Panc1 (cell line): Measurements from ENCODE around the gene GFY. TPM values are rescaled to one million over a fixed set of nuclear protein-coding genes. Genes with fewer than 3 reads are reported as not detected.

Experiments used
- ATAC-seq: fragments of 200-7000 bp; cut with Tn5 transposase; 2 replicates; pipeline ENCODE4 v1.9.1; 2020; ENCODE audit warnings: mild to moderate bottlenecking, moderate library complexity
- BruUV-seq: library from RNA; stranded (reverse); fragments of 400-500 nt; replicated peaks from 2 replicates; lab custom pipeline; 2021; lab: Mats Ljungman, UMichigan
- CTCF ChIA-PET: fragments of 300-600 bp; sonication (Branson Sonifier 250); formaldehyde crosslinking; loops from one replicate; lab custom pipeline; 2022; ENCODE audit warnings: antibody characterized with exemption; lab: Charles Lee
- POLR2A ChIA-PET: fragments of 300-600 bp; sonication (Branson Sonifier 250); formaldehyde crosslinking; loops from one replicate; lab custom pipeline; 2022; ENCODE audit warnings: antibody characterized with exemption; lab: Charles Lee
- DNase-seq: peaks from one replicate; pipeline ENCODE4 v3.0.0-alpha.2; 2010; ENCODE audit warnings: low read depth, low spot score
- H3K27ac ChIP-seq: 2 replicates; pipeline ENCODE4 v1.5.1; 2011; ENCODE audit warnings: mild to moderate bottlenecking, low read length, inconsistent platforms
- H3K27me3 ChIP-seq: fragments of 200-500 bp; sonication (Bioruptor generic); 2 replicates; pipeline ENCODE4 v1.6.0; 2014; ENCODE audit warnings: low read length, inconsistent platforms; ENCODE audit not compliant: control insufficient read depth, insufficient read depth
- H3K36me3 ChIP-seq: fragments of 200-500 bp; sonication (Bioruptor generic); 2 replicates; pipeline ENCODE4 v1.5.1; 2014; ENCODE audit warnings: inconsistent platforms, mild to moderate bottlenecking, low read length, moderate library complexity; ENCODE audit not compliant: control insufficient read depth, insufficient read depth
- H3K4me1 ChIP-seq: 2 replicates; pipeline ENCODE4 v1.5.1; 2011; ENCODE audit warnings: inconsistent platforms, mild to moderate bottlenecking, low read length, moderate library complexity; ENCODE audit not compliant: control insufficient read depth, insufficient read depth
- H3K4me3 ChIP-seq, 2 experiments: 2 replicates each; pipeline ENCODE4 v1.5.1; 2011 to 2012; ENCODE audit warnings: low read depth in 2 of 2, low read length in 2 of 2, mild to moderate bottlenecking in 2 of 2, inconsistent platforms in 1 of 2, moderate library complexity in 1 of 2
- H3K9me3 ChIP-seq: fragments of 200-500 bp; sonication (Bioruptor generic); 2 replicates; pipeline ENCODE4 v1.5.1; 2014; ENCODE audit warnings: low read depth, mild to moderate bottlenecking, inconsistent platforms, low read length, moderate library complexity; ENCODE audit not compliant: control insufficient read depth, insufficient read depth
- CTCF ChIP-seq: fragments of 450-650 bp; IDR thresholded peaks from 2 replicates; pipeline ENCODE4 v1.5.1; 2017; ENCODE audit warnings: mild to moderate bottlenecking
- POLR2AphosphoS5 ChIP-seq: IDR thresholded peaks from 2 replicates; pipeline ENCODE4 v1.6.1; 2012; ENCODE audit warnings: mild to moderate bottlenecking, low read depth, low read length, moderate library complexity
- SIN3A ChIP-seq: IDR thresholded peaks from 2 replicates; pipeline ENCODE4 v1.6.1; 2012; ENCODE audit warnings: low read depth, mild to moderate bottlenecking, low read length, moderate library complexity, borderline replicate concordance; ENCODE audit not compliant: insufficient read depth
- TCF7L2 ChIP-seq: IDR thresholded peaks from 2 replicates; pipeline ENCODE4 v1.6.1; 2011; ENCODE audit warnings: mild to moderate bottlenecking, low read depth, low read length, inconsistent platforms
- in situ Hi-C: cut with HindIII; loops from 2 replicates; pipeline ENCODE4 v1.10.0; 2016; ENCODE audit warnings: low sequenced_read_pairs, low pct_unique_long_range_greater_than_20kb
- intact Hi-C: fragments of 100-400 bp; cut with micrococcal nuclease; formaldehyde crosslinking; loops from one replicate; pipeline ENCODE4 v1.10.0; 2022; ENCODE audit not compliant: unreplicated experiment
- total RNA-seq: library from RNA; stranded (reverse); gene quantifications from one replicate; pipeline ENCODE4 v1.2.1, GENCODE V29; 2021; ENCODE audit not compliant: unreplicated experiment
- TF ChIP-seq, protein P1 (sequence below), 2 experiments: IDR thresholded peaks; 2 replicates each; pipeline ENCODE4 v1.6.1; 2011 to 2012; ENCODE audit warnings: low read depth in 2 of 2, control low read depth in 1 of 2, low read length in 1 of 2, mild to moderate bottlenecking in 1 of 2, moderate library complexity in 1 of 2; ENCODE audit not compliant: insufficient read depth in 1 of 2

Gene GFY
- total RNA-seq, 1 experiment from 2014 or later = not detected

GRCh38 chr19:49391581-49392399 lies 33.4 kb upstream of the GFY start:
- intact Hi-C loops (loop anchor here (5.0 kb wide), 1 partner anchor 51 kb away; the partner anchor contains the start of gene SLC17A7), in situ Hi-C loops (no loop called here)
- H3K27me3 ChIP-seq = no peaks in the 10 kb centered on the region
- BruUV-seq = no TSS peak
- DNase-seq = peak; percentile 30
- H3K4me3 ChIP-seq = 0 out of 4 replicates have a peak overlapping the region, but pooled peaks of 1 of the 2 experiments have one; percentile 8
- no peaks in the 10 kb centered on the region for H3K4me1 ChIP-seq
- ATAC-seq = peak; percentile 95
- no peaks in the 10 kb centered on the region for H3K36me3 ChIP-seq
- peak; percentile 89 for TF ChIP-seq CTCF
- no peak for TF ChIP-seq POLR2AphosphoS5
- TF ChIP-seq SIN3A = no peak
- POLR2A ChIA-PET = no interaction called here
- CTCF ChIA-PET = interaction anchor here (0.6 kb wide), 2 partner anchors 30 to 31 kb away, joined by 7 to 18 read pairs; partner anchors contain the start of gene TEAD2
- no peak overlapping the region for H3K27ac ChIP-seq
- no peaks in the 10 kb centered on the region for H3K9me3 ChIP-seq

DNA sequence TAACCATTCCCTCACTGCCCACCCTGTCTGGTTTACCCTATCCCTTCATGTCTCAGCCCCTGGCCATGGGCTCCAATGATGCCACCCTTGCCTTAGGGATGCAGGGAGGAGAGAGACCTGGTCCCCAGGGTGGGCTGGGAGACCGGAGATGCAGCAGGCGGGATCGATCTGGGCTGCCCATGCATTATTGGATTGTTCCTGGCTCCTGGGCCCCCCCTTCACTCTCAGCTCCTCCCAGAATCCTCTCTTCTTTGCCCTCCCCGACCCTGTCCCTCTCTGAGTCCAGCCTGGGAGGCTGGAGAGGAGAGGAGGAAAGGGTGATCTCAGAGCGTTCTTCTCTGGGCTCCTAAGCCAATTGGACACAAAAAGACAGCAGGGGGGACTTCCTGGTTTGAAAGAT lies 31.3 kb upstream of the GFY start:
- H3K9me3 ChIP-seq = no peaks in the 10 kb centered on the region
- in situ Hi-C loops (no loop called here), intact Hi-C loops (loop anchor here (5.0 kb wide), 1 partner anchor 48 kb away; the partner anchor contains the start of gene SLC17A7)
- no TSS peak for BruUV-seq
- H3K4me1 ChIP-seq = no peaks in the 10 kb centered on the region
- H3K4me3 ChIP-seq = no peak overlapping the region
- no peak overlapping the region for H3K27ac ChIP-seq
- no peaks in the 10 kb centered on the region for H3K36me3 ChIP-seq
- TF ChIP-seq TCF7L2 (no peak), CTCF (no peak), POLR2AphosphoS5 (no peak), SIN3A (no peak)
- TF ChIP-seq, protein P1, sequence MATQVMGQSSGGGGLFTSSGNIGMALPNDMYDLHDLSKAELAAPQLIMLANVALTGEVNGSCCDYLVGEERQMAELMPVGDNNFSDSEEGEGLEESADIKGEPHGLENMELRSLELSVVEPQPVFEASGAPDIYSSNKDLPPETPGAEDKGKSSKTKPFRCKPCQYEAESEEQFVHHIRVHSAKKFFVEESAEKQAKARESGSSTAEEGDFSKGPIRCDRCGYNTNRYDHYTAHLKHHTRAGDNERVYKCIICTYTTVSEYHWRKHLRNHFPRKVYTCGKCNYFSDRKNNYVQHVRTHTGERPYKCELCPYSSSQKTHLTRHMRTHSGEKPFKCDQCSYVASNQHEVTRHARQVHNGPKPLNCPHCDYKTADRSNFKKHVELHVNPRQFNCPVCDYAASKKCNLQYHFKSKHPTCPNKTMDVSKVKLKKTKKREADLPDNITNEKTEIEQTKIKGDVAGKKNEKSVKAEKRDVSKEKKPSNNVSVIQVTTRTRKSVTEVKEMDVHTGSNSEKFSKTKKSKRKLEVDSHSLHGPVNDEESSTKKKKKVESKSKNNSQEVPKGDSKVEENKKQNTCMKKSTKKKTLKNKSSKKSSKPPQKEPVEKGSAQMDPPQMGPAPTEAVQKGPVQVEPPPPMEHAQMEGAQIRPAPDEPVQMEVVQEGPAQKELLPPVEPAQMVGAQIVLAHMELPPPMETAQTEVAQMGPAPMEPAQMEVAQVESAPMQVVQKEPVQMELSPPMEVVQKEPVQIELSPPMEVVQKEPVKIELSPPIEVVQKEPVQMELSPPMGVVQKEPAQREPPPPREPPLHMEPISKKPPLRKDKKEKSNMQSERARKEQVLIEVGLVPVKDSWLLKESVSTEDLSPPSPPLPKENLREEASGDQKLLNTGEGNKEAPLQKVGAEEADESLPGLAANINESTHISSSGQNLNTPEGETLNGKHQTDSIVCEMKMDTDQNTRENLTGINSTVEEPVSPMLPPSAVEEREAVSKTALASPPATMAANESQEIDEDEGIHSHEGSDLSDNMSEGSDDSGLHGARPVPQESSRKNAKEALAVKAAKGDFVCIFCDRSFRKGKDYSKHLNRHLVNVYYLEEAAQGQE (IDR thresholded peaks at IDR 0.05; ENCODE audit: insufficient read depth in 1 of 2, low read depth in 2 of 2, low read length in 1 of 2) = no peak
- ATAC-seq = no peak
- POLR2A ChIA-PET = no interaction called here
- no peak for DNase-seq
- CTCF ChIA-PET = no interaction called here
- H3K27me3 ChIP-seq = no peaks in the 10 kb centered on the region
